GM12878 (cell line): ENCODE measurements around the gene CAPS. TPM values are rescaled to one million over a fixed set of nuclear protein-coding genes. Genes with fewer than 3 reads are reported as not detected.

Experiments used
- ATAC-seq: fragments of 200-7000 bp; cut with Tn5 transposase; 3 replicates; pipeline ENCODE4 v1.9.1; 2020; ENCODE audit warnings: mild to moderate bottlenecking, moderate library complexity
- BruUV-seq: library from RNA; stranded (reverse); fragments of 400-500 nt; replicated peaks from 2 replicates; lab custom pipeline; 2021; lab: Mats Ljungman, UMichigan
- CTCF ChIA-PET: fragments of 300-600 bp; sonication (Branson Sonifier 250); formaldehyde crosslinking; extraction: SDS; loops from one replicate; lab custom pipeline; 2021; ENCODE audit warnings: inconsistent platforms; lab: Yijun Ruan, JAX
- POLR2A ChIA-PET: fragments of 350-600 bp; formaldehyde crosslinking; extraction: SDS; loops from one replicate; lab custom pipeline; 2021; ENCODE audit warnings: inconsistent platforms; lab: Charles Lee
- RAD21 ChIA-PET: fragments of 300-600 bp; sonication (Branson Sonifier 250); formaldehyde crosslinking; loops from one replicate; lab custom pipeline; 2023; ENCODE audit warnings: antibody characterized with exemption; ENCODE audit not compliant: unreplicated experiment; lab: Charles Lee
- SMC1A ChIA-PET: fragments of 300-600 bp; sonication (Branson Sonifier 250); formaldehyde crosslinking; loops from one replicate; lab custom pipeline; 2023; ENCODE audit not compliant: unreplicated experiment, uncharacterized antibody; lab: Charles Lee
- DNase-seq: peaks from one replicate; pipeline ENCODE4 v3.0.0-alpha.2; 2011; ENCODE audit warnings: low read depth, low spot score
- FAIRE-seq: peaks from 3 replicates; lab custom pipeline; 2011; peaks lifted over from hg19 to GRCh38; lab: Jason Lieb, UNC
- H2AFZ ChIP-seq: 2 replicates; pipeline ENCODE4 v1.6.0; 2011; ENCODE audit warnings: low read depth, low read length, control low read depth; ENCODE audit not compliant: control insufficient read depth
- H3K27ac ChIP-seq: 2 replicates; pipeline ENCODE4 v1.5.1; 2011; ENCODE audit warnings: control low read depth; ENCODE audit not compliant: control insufficient read depth, insufficient read depth
- H3K27me3 ChIP-seq, 2 experiments: replicated peaks in 1 of 2; 2 replicates each; pipeline versions ENCODE4 v1.6.0 to v1.6.1; 2011; ENCODE audit warnings: low read length in 1 of 2; ENCODE audit not compliant: control insufficient read depth in 2 of 2, insufficient read depth in 2 of 2
- H3K36me3 ChIP-seq, 2 experiments: 2 replicates each; pipeline ENCODE4 v1.5.1; 2011; ENCODE audit warnings: low read length in 1 of 2; ENCODE audit not compliant: control insufficient read depth in 2 of 2, insufficient read depth in 2 of 2
- H3K4me1 ChIP-seq: 2 replicates; pipeline ENCODE4 v1.6.1; 2011; ENCODE audit warnings: mild to moderate bottlenecking, low read length, moderate library complexity, mixed read lengths; ENCODE audit not compliant: control insufficient read depth, insufficient read depth
- H3K4me2 ChIP-seq: 2 replicates; pipeline ENCODE4 v1.6.0; 2011; ENCODE audit warnings: control low read depth; ENCODE audit not compliant: control insufficient read depth, insufficient read depth
- H3K4me3 ChIP-seq: fragments of 200-600 bp; sonication (generic); 2 replicates; pipeline ENCODE4 v1.5.1; 2016
- H3K79me2 ChIP-seq: 2 replicates; pipeline ENCODE4 v1.6.0; 2011; ENCODE audit warnings: low read length; ENCODE audit not compliant: control insufficient read depth, insufficient read depth
- H3K9ac ChIP-seq: 2 replicates; pipeline ENCODE4 v1.8.0; 2011; ENCODE audit warnings: low read length, control low read depth, mixed read lengths; ENCODE audit not compliant: control insufficient read depth, insufficient read depth
- H3K9me3 ChIP-seq: replicated peaks from 3 replicates; pipeline ENCODE4 v1.5.1; 2011; ENCODE audit warnings: mild to moderate bottlenecking, low read length; ENCODE audit not compliant: control insufficient read depth, insufficient read depth
- H4K20me1 ChIP-seq: 2 replicates; pipeline ENCODE4 v1.6.0; 2011; ENCODE audit not compliant: control insufficient read depth, insufficient read depth
- BHLHE40 ChIP-seq, 2 experiments: fragments of 450-650 bp in 1 of 2; IDR thresholded peaks; 2 replicates each; pipeline ENCODE4 v1.6.1; 2011 to 2017; ENCODE audit warnings: low read depth in 2 of 2, borderline replicate concordance in 1 of 2, improper control_type of control experiment in 1 of 2, low read length in 1 of 2, mild to moderate bottlenecking in 1 of 2
- DPF2 ChIP-seq: fragments of 450-650 bp; IDR thresholded peaks from 2 replicates; pipeline ENCODE4 v1.6.1; 2017; ENCODE audit warnings: mild to moderate bottlenecking
- EP300 ChIP-seq, 2 experiments: fragments of 150-350 bp in 1 of 2; IDR thresholded peaks; 2 replicates each; pipeline ENCODE4 v1.6.1; 2011 to 2012; ENCODE audit warnings: low read depth in 2 of 2, low read length in 2 of 2, borderline replicate concordance in 1 of 2, improper control_type of control experiment in 1 of 2, inconsistent platforms in 1 of 2; ENCODE audit not compliant: control insufficient read depth in 1 of 2
- IKZF2 ChIP-seq, 2 experiments: fragments of 450-650 bp; IDR thresholded peaks; 2 replicates each; pipeline ENCODE4 v1.6.1; 2017; ENCODE audit warnings: mild to moderate bottlenecking in 2 of 2, moderate library complexity in 2 of 2
- SPI1 ChIP-seq: IDR thresholded peaks from 2 replicates; pipeline ENCODE4 v1.6.1; 2011; ENCODE audit warnings: low read depth, mild to moderate bottlenecking, low read length, moderate library complexity, borderline replicate concordance; ENCODE audit not compliant: insufficient read depth
- USF1 ChIP-seq: IDR thresholded peaks from 2 replicates; pipeline ENCODE4 v1.6.1; 2011; ENCODE audit warnings: borderline replicate concordance, low read depth, mild to moderate bottlenecking, moderate library complexity, mixed read lengths, low read length; ENCODE audit not compliant: insufficient read depth; ENCODE audit errors: extremely low read length
- WRNIP1 ChIP-seq: IDR thresholded peaks from 2 replicates; pipeline ENCODE4 v1.6.1; 2011; ENCODE audit warnings: low read depth, low read length, improper control_type of control experiment, borderline replicate concordance
- YY1 ChIP-seq: IDR thresholded peaks from 2 replicates; pipeline ENCODE4 v1.6.1; 2011; ENCODE audit warnings: low read depth, mild to moderate bottlenecking, low read length
- WGBS: methylation state at CpG from one replicate; pipeline ENCODE4 v1.1.6; 2016; ENCODE audit warnings: low lambda C conversion rate; ENCODE audit not compliant: insufficient replicate concordance, insufficient coverage; ENCODE audit errors: missing lambda C conversion rate; 5-methylcytosine and 5-hydroxymethylcytosine counted together
- in situ Hi-C: fragments of 300-500 bp; cut with MboI; formaldehyde crosslinking; loops from 9 replicates; pipeline ENCODE4 v1.14.3; 2018; ENCODE audit warnings: mixed read lengths
- intact Hi-C: fragments of 100-400 bp; cut with micrococcal nuclease; formaldehyde crosslinking; loops from one replicate; pipeline ENCODE4 v1.14.2; 2022; ENCODE audit not compliant: unreplicated experiment
- polyA plus RNA-seq, 11 experiments: library from polyadenylated mRNA; depleted of rRNA in 4 of 11; unstranded in 6 of 11; stranded (reverse) in 5 of 11; fragments of >200 nt; fragmentation: Nextera tagmentation in 4 of 11; fragmentation: Illumina TruSeq in 1 of 11; extraction: Ambion mirVana in 4 of 11; extraction: Trizol in 1 of 11; gene quantifications; 1 replicate in 1 of 11; 2 replicates in 10 of 11; pipeline versions ENCODE4 v1.2.1 to v1.2.3, GENCODE V29; 2011 to 2016; ENCODE audit warnings: inconsistent platforms in 2 of 11, missing spikeins in 2 of 11, low read depth in 1 of 11
- total RNA-seq, 4 experiments: library from RNA; depleted of rRNA in 3 of 4; stranded (reverse); fragments of >200 nt in 3 of 4; fragmentation: Illumina TruSeq in 1 of 4; extraction: Trizol in 1 of 4; gene quantifications; 2 replicates each; pipeline versions ENCODE4 v1.2.1 to v1.2.3, GENCODE V29; 2013 to 2021

The CAPS gene
- total and polyA plus RNA-seq, 10 of the 15 experiments (the other 5 are each of a cell fraction or from before 2014, with no cell fraction given) = 0.09 to 6.9 (median 2.9) TPM

- TF ChIP-seq EP300 (IDR thresholded peaks at IDR 0.05; ENCODE audit: borderline replicate concordance in 1 of 2, control insufficient read depth in 1 of 2, low read depth in 2 of 2, low read length in 2 of 2) (0 out of 4 replicates have a peak, but pooled peaks of 1 of the 2 experiments have one; percentile 49), DPF2 (no peak), BHLHE40 (IDR thresholded peaks at IDR 0.05; ENCODE audit: borderline replicate concordance in 1 of 2, low read depth in 2 of 2, low read length in 1 of 2) (peak in 1 of 2 experiments; percentile 47; a peak in 1 of 4 replicates), SPI1 (peak; percentile 94), IKZF2 (IDR thresholded peaks at IDR 0.05) (peak in 1 of 2 experiments; percentile 45; a peak in 2 of 4 replicates), YY1 (no peak)
These were observed 13.4 kb downstream of the CAPS start (continued) for GRCh38 chr19:5927441-5927821.

- ChIA-PET RAD21 (no interaction called here), SMC1A (no interaction called here), POLR2A (no interaction called here), CTCF (no interaction called here)
- WGBS = 91% methylated on average over 13 of the region's 13 CpGs
- Histone ChIP-seq H3K4me3 (no peak overlapping the region), H3K9ac (no peak overlapping the region), H2AFZ (no peak overlapping the region), H3K9me3 (no peaks in the 10 kb centered on the region), H3K27ac (no peak overlapping the region), H4K20me1 (no peaks in the 10 kb centered on the region), H3K4me2 (no peak overlapping the region), H3K79me2 (no peaks in the 10 kb centered on the region), H3K36me3 (peaks cover 18 to 54% of the 10 kb centered on the region in 2 experiments), H3K27me3 (no peaks in the 10 kb centered on the region), H3K4me1 (peaks cover 15% of the 10 kb centered on the region)
- DNase-seq = no peak
- no peak for TF ChIP-seq WRNIP1
- no peak for TF ChIP-seq USF1
- ATAC-seq = no peak
- intact Hi-C loops = no loop called here
- no peak for FAIRE-seq
- BruUV-seq = no TSS peak
- in situ Hi-C loops = no loop called here
These were observed 15.1 kb downstream of the CAPS start for GRCh38 chr19:5929179-5929578.
